ENCODE results near the gene DMAC2L.

DNA sequence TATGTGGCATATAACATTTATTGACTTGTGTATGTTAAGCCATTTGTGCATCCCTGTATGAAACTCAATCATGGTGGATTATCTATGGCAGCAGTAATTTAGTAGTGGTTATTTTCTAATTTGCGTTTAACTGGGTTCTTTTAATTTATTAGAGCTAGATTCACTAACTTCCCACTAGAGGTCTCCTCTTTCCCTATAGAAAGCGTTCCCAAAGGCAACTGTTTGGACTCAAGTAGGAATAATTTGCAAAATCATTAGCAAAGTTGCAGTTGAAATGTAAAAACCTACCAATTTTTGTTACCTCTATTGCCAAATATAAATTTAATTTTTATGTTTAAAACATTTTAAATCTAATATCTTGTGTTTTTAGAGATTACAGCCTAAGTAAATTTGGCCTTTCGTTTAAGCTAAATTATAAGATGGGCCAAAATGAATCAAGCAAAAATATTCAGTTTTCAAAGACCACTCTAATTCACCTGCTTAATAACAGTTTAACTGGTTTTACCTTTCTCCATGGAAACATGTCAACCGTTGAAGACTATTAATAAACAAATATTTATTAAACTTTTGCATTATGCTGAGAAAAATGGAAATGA is 6.0 kb downstream of the DMAC2L start:
- TF ChIP-seq, protein P1, sequence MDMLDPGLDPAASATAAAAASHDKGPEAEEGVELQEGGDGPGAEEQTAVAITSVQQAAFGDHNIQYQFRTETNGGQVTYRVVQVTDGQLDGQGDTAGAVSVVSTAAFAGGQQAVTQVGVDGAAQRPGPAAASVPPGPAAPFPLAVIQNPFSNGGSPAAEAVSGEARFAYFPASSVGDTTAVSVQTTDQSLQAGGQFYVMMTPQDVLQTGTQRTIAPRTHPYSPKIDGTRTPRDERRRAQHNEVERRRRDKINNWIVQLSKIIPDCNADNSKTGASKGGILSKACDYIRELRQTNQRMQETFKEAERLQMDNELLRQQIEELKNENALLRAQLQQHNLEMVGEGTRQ (IDR thresholded peaks at IDR 0.05; ENCODE audit: borderline replicate concordance, low read depth, low read length) = no peak
- TF ChIP-seq BHLHE40 (IDR thresholded peaks at IDR 0.05; ENCODE audit: borderline replicate concordance in 1 of 2, low read depth in 2 of 2, low read length in 1 of 2) (no peak), RAD21 (IDR thresholded peaks at IDR 0.05; ENCODE audit: insufficient read depth, low read depth, low read length) (peak; percentile 19; the same call in 1 of the 2 replicates), SMC3 (IDR thresholded peaks at IDR 0.05; ENCODE audit: borderline replicate concordance, low read length) (no peak), EZH2 (IDR thresholded peaks at IDR 0.05; ENCODE audit: borderline replicate concordance, control insufficient read depth, low read depth, low read length) (no peak), BACH1 (IDR thresholded peaks at IDR 0.05; ENCODE audit: borderline replicate concordance) (no peak), RFX5 (IDR thresholded peaks at IDR 0.05; ENCODE audit: low read depth, low read length) (no peak), POLR2A (IDR thresholded peaks at IDR 0.05; ENCODE audit: low read depth, low read length) (no peak), YY1 (IDR thresholded peaks at IDR 0.05; ENCODE audit: low read depth, low read length) (no peak), SMAD1 (IDR thresholded peaks at IDR 0.05; ENCODE audit: low read depth, partially characterized antibody) (no peak)
- TF ChIP-seq, protein P2, sequence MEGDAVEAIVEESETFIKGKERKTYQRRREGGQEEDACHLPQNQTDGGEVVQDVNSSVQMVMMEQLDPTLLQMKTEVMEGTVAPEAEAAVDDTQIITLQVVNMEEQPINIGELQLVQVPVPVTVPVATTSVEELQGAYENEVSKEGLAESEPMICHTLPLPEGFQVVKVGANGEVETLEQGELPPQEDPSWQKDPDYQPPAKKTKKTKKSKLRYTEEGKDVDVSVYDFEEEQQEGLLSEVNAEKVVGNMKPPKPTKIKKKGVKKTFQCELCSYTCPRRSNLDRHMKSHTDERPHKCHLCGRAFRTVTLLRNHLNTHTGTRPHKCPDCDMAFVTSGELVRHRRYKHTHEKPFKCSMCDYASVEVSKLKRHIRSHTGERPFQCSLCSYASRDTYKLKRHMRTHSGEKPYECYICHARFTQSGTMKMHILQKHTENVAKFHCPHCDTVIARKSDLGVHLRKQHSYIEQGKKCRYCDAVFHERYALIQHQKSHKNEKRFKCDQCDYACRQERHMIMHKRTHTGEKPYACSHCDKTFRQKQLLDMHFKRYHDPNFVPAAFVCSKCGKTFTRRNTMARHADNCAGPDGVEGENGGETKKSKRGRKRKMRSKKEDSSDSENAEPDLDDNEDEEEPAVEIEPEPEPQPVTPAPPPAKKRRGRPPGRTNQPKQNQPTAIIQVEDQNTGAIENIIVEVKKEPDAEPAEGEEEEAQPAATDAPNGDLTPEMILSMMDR (IDR thresholded peaks at IDR 0.05 in 2 of 3, conservative IDR thresholded peaks at IDR 0.05 in 1 of 3; ENCODE audit: control insufficient read depth in 2 of 3, extremely low read depth in 1 of 3, insufficient read depth in 1 of 3, low read depth in 3 of 3, low read length in 3 of 3) = no peak; a peak in 1 of 6 replicates
- TF ChIP-seq, protein P3, sequence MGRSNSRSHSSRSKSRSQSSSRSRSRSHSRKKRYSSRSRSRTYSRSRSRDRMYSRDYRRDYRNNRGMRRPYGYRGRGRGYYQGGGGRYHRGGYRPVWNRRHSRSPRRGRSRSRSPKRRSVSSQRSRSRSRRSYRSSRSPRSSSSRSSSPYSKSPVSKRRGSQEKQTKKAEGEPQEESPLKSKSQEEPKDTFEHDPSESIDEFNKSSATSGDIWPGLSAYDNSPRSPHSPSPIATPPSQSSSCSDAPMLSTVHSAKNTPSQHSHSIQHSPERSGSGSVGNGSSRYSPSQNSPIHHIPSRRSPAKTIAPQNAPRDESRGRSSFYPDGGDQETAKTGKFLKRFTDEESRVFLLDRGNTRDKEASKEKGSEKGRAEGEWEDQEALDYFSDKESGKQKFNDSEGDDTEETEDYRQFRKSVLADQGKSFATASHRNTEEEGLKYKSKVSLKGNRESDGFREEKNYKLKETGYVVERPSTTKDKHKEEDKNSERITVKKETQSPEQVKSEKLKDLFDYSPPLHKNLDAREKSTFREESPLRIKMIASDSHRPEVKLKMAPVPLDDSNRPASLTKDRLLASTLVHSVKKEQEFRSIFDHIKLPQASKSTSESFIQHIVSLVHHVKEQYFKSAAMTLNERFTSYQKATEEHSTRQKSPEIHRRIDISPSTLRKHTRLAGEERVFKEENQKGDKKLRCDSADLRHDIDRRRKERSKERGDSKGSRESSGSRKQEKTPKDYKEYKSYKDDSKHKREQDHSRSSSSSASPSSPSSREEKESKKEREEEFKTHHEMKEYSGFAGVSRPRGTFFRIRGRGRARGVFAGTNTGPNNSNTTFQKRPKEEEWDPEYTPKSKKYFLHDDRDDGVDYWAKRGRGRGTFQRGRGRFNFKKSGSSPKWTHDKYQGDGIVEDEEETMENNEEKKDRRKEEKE (IDR thresholded peaks at IDR 0.05) = no peak
- TF ChIP-seq, protein P4, sequence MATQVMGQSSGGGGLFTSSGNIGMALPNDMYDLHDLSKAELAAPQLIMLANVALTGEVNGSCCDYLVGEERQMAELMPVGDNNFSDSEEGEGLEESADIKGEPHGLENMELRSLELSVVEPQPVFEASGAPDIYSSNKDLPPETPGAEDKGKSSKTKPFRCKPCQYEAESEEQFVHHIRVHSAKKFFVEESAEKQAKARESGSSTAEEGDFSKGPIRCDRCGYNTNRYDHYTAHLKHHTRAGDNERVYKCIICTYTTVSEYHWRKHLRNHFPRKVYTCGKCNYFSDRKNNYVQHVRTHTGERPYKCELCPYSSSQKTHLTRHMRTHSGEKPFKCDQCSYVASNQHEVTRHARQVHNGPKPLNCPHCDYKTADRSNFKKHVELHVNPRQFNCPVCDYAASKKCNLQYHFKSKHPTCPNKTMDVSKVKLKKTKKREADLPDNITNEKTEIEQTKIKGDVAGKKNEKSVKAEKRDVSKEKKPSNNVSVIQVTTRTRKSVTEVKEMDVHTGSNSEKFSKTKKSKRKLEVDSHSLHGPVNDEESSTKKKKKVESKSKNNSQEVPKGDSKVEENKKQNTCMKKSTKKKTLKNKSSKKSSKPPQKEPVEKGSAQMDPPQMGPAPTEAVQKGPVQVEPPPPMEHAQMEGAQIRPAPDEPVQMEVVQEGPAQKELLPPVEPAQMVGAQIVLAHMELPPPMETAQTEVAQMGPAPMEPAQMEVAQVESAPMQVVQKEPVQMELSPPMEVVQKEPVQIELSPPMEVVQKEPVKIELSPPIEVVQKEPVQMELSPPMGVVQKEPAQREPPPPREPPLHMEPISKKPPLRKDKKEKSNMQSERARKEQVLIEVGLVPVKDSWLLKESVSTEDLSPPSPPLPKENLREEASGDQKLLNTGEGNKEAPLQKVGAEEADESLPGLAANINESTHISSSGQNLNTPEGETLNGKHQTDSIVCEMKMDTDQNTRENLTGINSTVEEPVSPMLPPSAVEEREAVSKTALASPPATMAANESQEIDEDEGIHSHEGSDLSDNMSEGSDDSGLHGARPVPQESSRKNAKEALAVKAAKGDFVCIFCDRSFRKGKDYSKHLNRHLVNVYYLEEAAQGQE (IDR thresholded peaks at IDR 0.05; ENCODE audit: low read depth, low read length) = no peak
